ENCODE measurements around the gene C4A.

Gene C4A

GRCh38 chr6:31968791-31969711 is 12.8 kb upstream of the C4A start:
- no peak for ATAC-seq

More at GRCh38 chr6:31968791-31969711, 12.8 kb upstream of the C4A start:
- TF ChIP-seq ZFP30 (CRISPR knock-in tag; IDR thresholded peaks at IDR 0.05) (no peak), ESRRG (CRISPR knock-in tag; IDR thresholded peaks at IDR 0.05) (no peak), POU6F1 (CRISPR knock-in tag; IDR thresholded peaks at IDR 0.05; ENCODE audit: borderline replicate concordance, low read depth) (no peak), ZNF70 (CRISPR knock-in tag; IDR thresholded peaks at IDR 0.05) (no peak), ZC3H10 (CRISPR knock-in tag; IDR thresholded peaks at IDR 0.05) (no peak), SNAI2 (CRISPR knock-in tag; IDR thresholded peaks at IDR 0.05) (no peak), RARB (CRISPR knock-in tag; IDR thresholded peaks at IDR 0.05) (no peak), ZFP3 (CRISPR knock-in tag; IDR thresholded peaks at IDR 0.05) (no peak), ZNF565 (CRISPR knock-in tag; conservative IDR thresholded peaks at IDR 0.05; ENCODE audit: low read depth) (no peak), CREB5 (CRISPR knock-in tag; IDR thresholded peaks at IDR 0.05; ENCODE audit: low read depth) (no peak), BACH2 (CRISPR knock-in tag; IDR thresholded peaks at IDR 0.05; ENCODE audit: borderline replicate concordance) (no peak), OSR1 (CRISPR knock-in tag; IDR thresholded peaks at IDR 0.05) (no peak), CSRNP3 (CRISPR knock-in tag; IDR thresholded peaks at IDR 0.05) (no peak), CSDC2 (CRISPR knock-in tag; IDR thresholded peaks at IDR 0.05) (no peak), ZNF8 (CRISPR knock-in tag; IDR thresholded peaks at IDR 0.05) (no peak), PATZ1 (CRISPR knock-in tag; IDR thresholded peaks at IDR 0.05; ENCODE audit: borderline replicate concordance) (no peak), TOX (CRISPR knock-in tag; IDR thresholded peaks at IDR 0.05; ENCODE audit: borderline replicate concordance) (no peak), TSHZ2 (CRISPR knock-in tag; IDR thresholded peaks at IDR 0.05) (no peak), ISL1 (CRISPR knock-in tag; IDR thresholded peaks at IDR 0.05) (no peak), TCF4 (CRISPR knock-in tag; IDR thresholded peaks at IDR 0.05; ENCODE audit: borderline replicate concordance) (no peak)
